Peyer's patch (tissue), 4 donors: ENCODE measurements around the gene TXNIP.

Experiments used
- CTCF ChIP-seq, 6 experiments: fragments of 450-650 bp in 4 of 6; fragments of 200-600 bp in 2 of 6; sonication (generic) in 1 of 6; IDR thresholded peaks; one replicate each; pipeline ENCODE4 v1.5.1; 2017 to 2019; ENCODE audit warnings: antibody characterized with exemption in 6 of 6, mild to moderate bottlenecking in 3 of 6, moderate library complexity in 1 of 6
- POLR2A ChIP-seq, 2 donors: fragments of 450-650 bp; IDR thresholded peaks; one replicate each; pipeline ENCODE4 v1.5.1; 2017; ENCODE audit warnings: antibody characterized with exemption in 2 of 2, mild to moderate bottlenecking in 2 of 2, moderate library complexity in 2 of 2

GRCh38 chr1:145955436-145955835 is 40.9 kb downstream of the TXNIP start:
- no peak for TF ChIP-seq CTCF (IDR thresholded peaks at IDR 0.05)
- no peak for TF ChIP-seq POLR2A (IDR thresholded peaks at IDR 0.05)
